Mesenchymal stem cell (in vitro differentiated cells and primary cell): ENCODE results near the gene CFAP52.
"Not testable (repeated sequence)": the region's sequence is repeated elsewhere in the genome, so short reads cannot be mapped to it uniquely, and the experiment has no call there.

Experiments used
- DNase-seq: peaks from one replicate; pipeline ENCODE4 v3.0.0-alpha.2; 2013
- H2AFZ ChIP-seq: one replicate; pipeline ENCODE4 v1.6.1; 2013; ENCODE audit warnings: low read depth, mild to moderate bottlenecking, control low read depth, inconsistent platforms, low read length, moderate library complexity
- H2AK5ac ChIP-seq: 2 replicates; pipeline ENCODE4 v1.6.1; 2013; ENCODE audit warnings: low read length, moderate library complexity, mild to moderate bottlenecking, inconsistent platforms; ENCODE audit not compliant: severe bottlenecking
- H2BK120ac ChIP-seq: one replicate; pipeline ENCODE4 v1.6.1; 2013; ENCODE audit warnings: low read depth, mild to moderate bottlenecking, inconsistent platforms, low read length, moderate library complexity
- H2BK12ac ChIP-seq, 2 experiments: one replicate each; pipeline ENCODE4 v1.6.1; 2013; ENCODE audit warnings: inconsistent platforms in 2 of 2, low read length in 2 of 2, mild to moderate bottlenecking in 2 of 2, moderate library complexity in 2 of 2, control low read depth in 1 of 2
- H2BK15ac ChIP-seq: one replicate; pipeline ENCODE4 v1.6.1; 2013; ENCODE audit warnings: mild to moderate bottlenecking, low read depth, inconsistent platforms; ENCODE audit not compliant: poor library complexity, severe bottlenecking
- H2BK5ac ChIP-seq: 2 replicates; pipeline ENCODE4 v1.6.1; 2013; ENCODE audit warnings: low read depth, mild to moderate bottlenecking, low read length, control low read depth, inconsistent platforms; ENCODE audit not compliant: poor library complexity, severe bottlenecking
- H3K14ac ChIP-seq, 2 experiments: one replicate each; pipeline ENCODE4 v1.6.1; 2013; ENCODE audit warnings: inconsistent platforms in 2 of 2, low read length in 2 of 2, control low read depth in 1 of 2, mild to moderate bottlenecking in 1 of 2, moderate library complexity in 1 of 2
- H3K18ac ChIP-seq, 2 experiments: one replicate each; pipeline ENCODE4 v1.6.1; 2013; ENCODE audit warnings: inconsistent platforms in 2 of 2, low read length in 2 of 2, control low read depth in 1 of 2, low read depth in 1 of 2, mild to moderate bottlenecking in 1 of 2
- H3K23ac ChIP-seq, 2 experiments: one replicate each; pipeline ENCODE4 v1.6.1; 2013; ENCODE audit warnings: inconsistent platforms in 2 of 2, low read length in 2 of 2, mild to moderate bottlenecking in 2 of 2, moderate library complexity in 2 of 2, control low read depth in 1 of 2
- H3K27ac ChIP-seq: 2 replicates; pipeline ENCODE4 v1.5.1; 2013; ENCODE audit warnings: mild to moderate bottlenecking, moderate library complexity, low read length, control low read depth, inconsistent platforms; ENCODE audit not compliant: poor library complexity, severe bottlenecking
- H3K27me3 ChIP-seq, 2 experiments: 2 replicates each; pipeline versions ENCODE4 v1.6.1 to v1.7.0; 2013; ENCODE audit warnings: low read length in 2 of 2, mild to moderate bottlenecking in 2 of 2, moderate library complexity in 2 of 2, control low read depth in 1 of 2, inconsistent platforms in 1 of 2; ENCODE audit not compliant: control insufficient read depth in 1 of 2, insufficient read depth in 1 of 2
- H3K36me3 ChIP-seq, 2 experiments: 2 replicates each; pipeline versions ENCODE4 v1.6.1 to v1.7.0; 2013; ENCODE audit warnings: low read length in 2 of 2, control low read depth in 1 of 2, inconsistent platforms in 1 of 2, low read depth in 1 of 2, mild to moderate bottlenecking in 1 of 2; ENCODE audit not compliant: insufficient read depth in 2 of 2, control insufficient read depth in 1 of 2
- H3K4ac ChIP-seq, 2 experiments: one replicate each; pipeline ENCODE4 v1.6.1; 2013; ENCODE audit warnings: inconsistent platforms in 2 of 2, low read length in 2 of 2, mild to moderate bottlenecking in 2 of 2, moderate library complexity in 2 of 2, control low read depth in 1 of 2, low read depth in 1 of 2
- H3K4me1 ChIP-seq: 2 replicates; pipeline ENCODE4 v1.6.1; 2013; ENCODE audit warnings: low read depth, low read length, control low read depth; ENCODE audit not compliant: control insufficient read depth, insufficient read depth
- H3K4me2 ChIP-seq: 2 replicates; pipeline ENCODE4 v1.6.1; 2013; ENCODE audit warnings: low read length, mild to moderate bottlenecking, inconsistent platforms; ENCODE audit not compliant: poor library complexity, severe bottlenecking
- H3K4me3 ChIP-seq, 2 experiments: 2 replicates each; pipeline versions ENCODE4 v1.5.1 to v1.7.0; 2013; ENCODE audit warnings: low read length in 2 of 2, mild to moderate bottlenecking in 2 of 2, control low read depth in 1 of 2, low read depth in 1 of 2; ENCODE audit not compliant: insufficient read depth in 1 of 2
- H3K79me1 ChIP-seq: replicated peaks from 2 replicates; pipeline ENCODE4 v1.6.1; 2013; ENCODE audit warnings: mild to moderate bottlenecking, control low read depth, low read length, inconsistent platforms; ENCODE audit not compliant: poor library complexity, severe bottlenecking
- H3K9ac ChIP-seq: 2 replicates; pipeline ENCODE4 v1.7.0; 2013; ENCODE audit warnings: mild to moderate bottlenecking, low read length, moderate library complexity
- H3K9me3 ChIP-seq: 2 replicates; pipeline ENCODE4 v1.7.0; 2013; ENCODE audit warnings: mild to moderate bottlenecking, low read length; ENCODE audit not compliant: control insufficient read depth
- H4K8ac ChIP-seq: one replicate; pipeline ENCODE4 v1.6.1; 2013; ENCODE audit warnings: inconsistent platforms, mild to moderate bottlenecking, low read length, moderate library complexity
- H4K91ac ChIP-seq: one replicate; pipeline ENCODE4 v1.6.1; 2013; ENCODE audit warnings: mild to moderate bottlenecking, low read length, inconsistent platforms
- WGBS: methylation state at CpG from one replicate; pipeline ENCODE4 v1.1.7; 2013; ENCODE audit warnings: mixed read lengths; 5-methylcytosine and 5-hydroxymethylcytosine counted together

The CFAP52 gene

DNA sequence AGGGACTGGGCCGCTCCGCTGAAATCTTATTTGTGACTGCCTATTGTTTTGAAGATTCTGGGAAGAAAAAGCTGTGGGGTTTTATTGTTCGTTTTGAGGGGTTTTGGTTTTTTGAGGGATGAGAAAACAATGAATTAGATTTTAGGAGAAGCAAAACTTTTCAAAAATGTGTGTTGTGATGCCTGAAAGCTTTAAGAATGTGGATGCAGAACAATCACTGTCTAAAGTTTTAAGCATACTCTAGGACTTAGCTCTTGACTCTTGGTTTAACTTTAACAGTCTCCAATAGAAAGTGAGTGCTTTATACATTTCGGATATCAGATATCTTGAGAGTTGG, 899 bp downstream of the CFAP52 start:
- Histone ChIP-seq H2AFZ (no peak overlapping the region), H3K36me3 (no peaks in the 10 kb centered on the region), H3K23ac (no peak overlapping the region), H2BK12ac (no peak overlapping the region), H3K9ac (peak overlapping the region; percentile 95), H3K27me3 (no peaks in the 10 kb centered on the region), H3K27ac (no peak overlapping the region), H3K79me1 (peaks cover 3% of the 10 kb centered on the region), H3K18ac (no peak overlapping the region), H2BK5ac (no peak overlapping the region), H3K4ac (no peak overlapping the region), H3K4me3 (peak overlapping the region in 1 of 2 experiments; percentile 99), H3K4me1 (peaks cover 9% of the 10 kb centered on the region), H4K8ac (no peak overlapping the region), H2BK15ac (no peak overlapping the region), H3K9me3 (no peaks in the 10 kb centered on the region), H3K14ac (no peak overlapping the region), H3K4me2 (peak overlapping the region; percentile 100), H2BK120ac (no peak overlapping the region), H4K91ac (no peak overlapping the region), H2AK5ac (no peak overlapping the region)
- DNase-seq = no peak
- WGBS = 14% methylated on average over 4 of the region's 4 CpGs

DNA sequence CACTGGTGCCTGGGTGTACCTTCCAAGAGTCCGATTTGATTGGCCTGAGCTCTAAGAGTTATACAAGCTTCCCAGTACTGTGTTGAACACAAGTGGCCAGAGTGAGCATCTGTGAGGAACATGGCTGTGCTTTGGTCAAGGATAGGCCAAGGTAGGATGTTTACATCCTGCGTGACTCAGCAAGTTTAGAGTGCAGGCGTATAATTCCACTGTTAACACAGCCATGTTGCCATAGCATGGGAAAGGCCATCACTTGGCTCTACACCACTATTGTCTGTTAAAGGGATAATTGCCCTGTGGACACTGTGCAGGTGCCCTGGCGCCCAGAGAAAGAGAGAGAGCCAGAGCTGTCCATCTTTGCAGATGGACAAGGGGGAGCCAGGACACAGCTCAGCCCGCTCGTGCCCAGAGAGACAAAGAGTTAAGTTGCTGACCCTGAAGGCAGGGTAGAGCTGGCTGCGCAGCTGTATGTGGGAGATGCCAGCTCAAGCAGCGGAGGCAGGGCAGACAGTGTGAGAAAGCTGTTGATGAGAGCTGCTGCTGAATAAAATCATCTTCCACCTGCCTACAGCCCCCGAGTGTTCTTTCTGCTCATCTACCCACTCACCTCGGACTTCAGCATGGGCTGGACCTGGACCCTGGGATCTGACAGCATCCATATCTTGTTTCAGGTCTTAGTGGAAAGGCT, 11.7 kb downstream of the CFAP52 start:
- Histone ChIP-seq H3K9ac (no peak overlapping the region), H3K18ac (no peak overlapping the region), H3K27me3 (no peaks in the 10 kb centered on the region), H4K8ac (peak overlapping the region; percentile 9), H2BK5ac (no peak overlapping the region), H2AK5ac (no peak overlapping the region), H2AFZ (no peak overlapping the region), H3K79me1 (no peaks in the 10 kb centered on the region), H3K14ac (no peak overlapping the region), H3K4me3 (no peak overlapping the region), H2BK120ac (no peak overlapping the region), H3K36me3 (no peaks in the 10 kb centered on the region), H4K91ac (no peak overlapping the region), H3K9me3 (no peaks in the 10 kb centered on the region), H3K4me1 (no peaks in the 10 kb centered on the region), H3K4ac (no peak overlapping the region), H3K27ac (no peak overlapping the region), H3K4me2 (no peak overlapping the region), H2BK12ac (no peak overlapping the region), H3K23ac (no peak overlapping the region), H2BK15ac (no peak overlapping the region)
- 86% methylated on average over 10 of the region's 10 CpGs for WGBS
- DNase-seq = no peak

DNA sequence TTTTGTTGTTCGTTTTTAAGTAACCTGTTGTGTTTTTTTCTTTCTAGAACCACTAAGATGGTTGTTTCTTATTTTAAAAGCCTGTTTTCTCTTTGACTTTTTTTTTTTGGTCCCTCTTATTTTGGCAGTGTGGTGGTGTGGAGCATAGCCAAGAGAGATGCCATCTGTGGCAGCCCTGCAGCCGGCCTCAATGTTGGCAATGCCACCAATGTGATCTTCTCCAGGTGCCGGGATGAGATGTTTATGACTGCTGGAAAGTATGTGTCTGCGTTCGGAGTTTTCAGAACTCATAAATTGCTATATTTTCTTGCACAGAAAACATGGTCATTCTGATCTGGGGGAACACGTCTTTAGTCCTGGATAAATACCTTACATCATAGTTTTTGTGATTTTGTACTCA, 17.6 kb downstream of the CFAP52 start:
- Histone ChIP-seq H3K9me3 (no peaks in the 10 kb centered on the region), H2BK120ac (no peak overlapping the region), H3K4me2 (no peak overlapping the region), H3K4me3 (no peak overlapping the region), H4K91ac (no peak overlapping the region), H3K23ac (no peak overlapping the region), H2AFZ (no peak overlapping the region), H4K8ac (no peak overlapping the region), H2BK15ac (no peak overlapping the region), H3K18ac (no peak overlapping the region), H3K14ac (no peak overlapping the region), H3K9ac (no peak overlapping the region), H3K79me1 (no peaks in the 10 kb centered on the region), H3K4me1 (no peaks in the 10 kb centered on the region), H2BK5ac (no peak overlapping the region), H2AK5ac (no peak overlapping the region), H3K36me3 (no peaks in the 10 kb centered on the region), H3K27me3 (no peaks in the 10 kb centered on the region), H3K4ac (no peak overlapping the region), H3K27ac (no peak overlapping the region), H2BK12ac (no peak overlapping the region)
- no peak for DNase-seq
- WGBS = 86% methylated on average over 3 of the region's 6 CpGs

DNA sequence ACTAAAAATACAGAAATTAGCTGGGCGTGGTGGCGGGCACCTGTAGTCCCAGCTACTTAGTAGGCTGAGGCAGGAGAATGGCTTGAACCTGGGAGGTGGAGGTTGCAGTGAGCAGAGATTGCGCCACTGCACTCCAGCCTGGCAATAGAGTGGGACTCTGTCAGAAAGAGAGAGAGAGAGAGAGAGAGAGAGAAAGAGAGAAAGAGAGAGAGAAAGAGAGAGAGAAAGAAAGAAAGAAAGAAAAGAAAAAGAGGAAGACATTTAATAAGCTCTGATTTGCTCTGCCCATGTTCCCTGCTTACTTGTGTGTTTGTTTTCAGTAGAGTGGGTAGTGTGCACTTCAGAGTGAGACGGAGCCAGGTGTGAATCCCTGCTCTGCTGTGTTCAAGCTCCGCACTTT, 21.2 kb downstream of the CFAP52 start:
- DNase-seq, H3K4me3 ChIP-seq, H2AFZ ChIP-seq, H3K4me2 ChIP-seq, H3K9me3 ChIP-seq, H3K27ac ChIP-seq, H2BK12ac ChIP-seq, H3K23ac ChIP-seq, H3K18ac ChIP-seq, H2BK5ac ChIP-seq, H3K14ac ChIP-seq, H2BK15ac ChIP-seq, H3K4ac ChIP-seq, H4K91ac ChIP-seq, H3K4me1 ChIP-seq, H4K8ac ChIP-seq, H3K79me1 ChIP-seq, H2BK120ac ChIP-seq, H3K9ac ChIP-seq, H3K36me3 ChIP-seq, H3K27me3 ChIP-seq, H2AK5ac ChIP-seq: not testable (repeated sequence)
- WGBS = 85% methylated on average over 5 of the region's 5 CpGs
